ENCODE measurements around the gene APBA2.

APBA2 gene

DNA sequence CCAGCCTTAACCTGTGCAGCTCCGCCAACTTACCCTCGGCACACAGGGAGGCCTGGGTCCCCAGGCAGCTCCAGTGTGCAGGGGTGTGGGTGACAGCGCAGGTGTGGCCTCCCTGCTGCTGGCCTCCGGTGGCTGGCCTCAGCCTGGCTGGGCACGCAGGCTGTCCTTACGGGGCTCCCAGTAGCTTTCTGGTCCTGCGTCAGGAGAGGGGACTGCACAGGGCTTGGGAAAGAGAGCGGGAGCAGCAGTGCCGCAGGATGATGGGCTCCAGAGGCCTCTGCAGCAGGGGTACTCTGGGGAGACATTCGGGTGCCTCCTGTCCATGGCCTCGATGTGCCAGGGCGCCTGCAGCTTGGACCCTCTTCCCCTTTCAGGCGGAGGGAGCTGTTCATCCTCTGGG lies 9.4 kb downstream of the APBA2 start:
- in situ Hi-C loops (cut with MboI; ENCODE audit: low sequenced_read_pairs), result no loop called here

DNA sequence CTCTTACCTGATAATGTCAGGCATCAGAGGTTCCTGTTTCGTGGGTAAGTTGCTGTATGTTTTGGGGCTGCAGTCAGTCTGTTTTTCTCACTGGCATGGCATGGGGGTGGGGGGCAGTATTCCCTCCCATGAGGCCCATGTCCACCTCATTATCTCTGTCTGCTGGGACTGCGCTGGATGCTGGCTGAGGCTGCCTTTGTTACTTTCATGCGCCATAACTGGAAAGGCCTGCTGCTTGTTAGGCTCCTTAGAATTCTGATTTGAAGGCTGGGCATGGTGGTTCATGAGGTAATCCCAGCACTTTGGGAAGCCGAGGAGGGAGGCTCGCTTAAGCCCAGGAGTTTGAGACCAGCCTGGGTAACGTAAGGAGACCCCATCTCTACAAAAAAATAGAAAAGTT lies 9.8 kb downstream of the APBA2 start:
- in situ Hi-C loops (cut with MboI; ENCODE audit: low sequenced_read_pairs), result no loop called here

GRCh38 chr15:28896951-28897350 lies 11.2 kb downstream of the APBA2 start:
- in situ Hi-C loops (cut with MboI; ENCODE audit: low sequenced_read_pairs), result no loop called here

GRCh38 chr15:28897861-28898585 lies 12.2 kb downstream of the APBA2 start:
- in situ Hi-C loops (cut with MboI; ENCODE audit: low sequenced_read_pairs), result no loop called here

- in situ Hi-C loops (cut with MboI; ENCODE audit: low sequenced_read_pairs), result no loop called here
These were observed 13.4 kb downstream of the APBA2 start for GRCh38 chr15:28899061-28899738.

DNA sequence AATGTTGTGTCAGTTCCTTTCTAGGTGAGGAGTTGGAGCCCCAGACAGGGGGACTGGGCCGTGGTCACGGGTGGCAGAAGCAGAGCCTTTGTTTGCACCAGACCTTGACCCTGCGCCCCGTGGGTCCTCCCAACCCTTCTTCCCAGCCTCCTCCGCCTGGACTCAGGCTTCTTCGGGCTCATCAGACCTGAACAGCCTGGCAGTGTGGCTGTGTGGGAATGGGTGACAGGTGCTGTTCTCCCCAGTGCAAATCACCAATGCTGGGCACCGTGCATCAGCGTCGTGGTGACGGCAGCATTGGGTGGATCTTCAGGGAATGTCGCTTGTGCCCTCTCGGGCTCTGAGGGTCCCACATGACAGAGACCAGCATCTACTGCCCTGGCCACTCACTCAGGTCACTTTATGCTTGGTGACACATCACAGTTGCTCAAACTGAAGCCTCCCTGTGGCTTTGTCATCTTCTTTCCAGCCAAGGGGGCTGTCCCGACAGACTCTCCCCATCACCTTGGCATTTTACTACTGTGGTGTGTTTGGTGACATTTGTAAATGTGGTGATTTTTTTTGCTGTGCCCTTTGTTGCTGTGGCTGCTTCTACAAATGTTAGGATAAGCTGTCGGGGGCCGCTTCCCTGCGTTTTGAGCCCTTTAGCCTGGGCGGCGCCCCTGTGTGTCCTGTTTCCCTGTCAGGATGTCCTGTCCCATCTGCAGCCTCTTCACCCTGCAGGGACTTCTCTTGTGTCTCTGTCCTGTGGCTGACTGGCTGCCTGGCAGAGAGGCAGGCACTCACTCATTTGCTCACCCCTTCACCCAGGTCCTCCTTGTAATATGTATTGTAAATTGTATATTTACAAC lies 14.5 kb downstream of the APBA2 start:
- in situ Hi-C loops (cut with MboI; ENCODE audit: low sequenced_read_pairs), result no loop called here

GRCh38 chr15:28900892-28901586 lies 15.3 kb downstream of the APBA2 start:
- in situ Hi-C loops (cut with MboI; ENCODE audit: low sequenced_read_pairs), result no loop called here

GRCh38 chr15:28901587-28901980 lies 15.8 kb downstream of the APBA2 start:
- in situ Hi-C loops (cut with MboI; ENCODE audit: low sequenced_read_pairs), result no loop called here

DNA sequence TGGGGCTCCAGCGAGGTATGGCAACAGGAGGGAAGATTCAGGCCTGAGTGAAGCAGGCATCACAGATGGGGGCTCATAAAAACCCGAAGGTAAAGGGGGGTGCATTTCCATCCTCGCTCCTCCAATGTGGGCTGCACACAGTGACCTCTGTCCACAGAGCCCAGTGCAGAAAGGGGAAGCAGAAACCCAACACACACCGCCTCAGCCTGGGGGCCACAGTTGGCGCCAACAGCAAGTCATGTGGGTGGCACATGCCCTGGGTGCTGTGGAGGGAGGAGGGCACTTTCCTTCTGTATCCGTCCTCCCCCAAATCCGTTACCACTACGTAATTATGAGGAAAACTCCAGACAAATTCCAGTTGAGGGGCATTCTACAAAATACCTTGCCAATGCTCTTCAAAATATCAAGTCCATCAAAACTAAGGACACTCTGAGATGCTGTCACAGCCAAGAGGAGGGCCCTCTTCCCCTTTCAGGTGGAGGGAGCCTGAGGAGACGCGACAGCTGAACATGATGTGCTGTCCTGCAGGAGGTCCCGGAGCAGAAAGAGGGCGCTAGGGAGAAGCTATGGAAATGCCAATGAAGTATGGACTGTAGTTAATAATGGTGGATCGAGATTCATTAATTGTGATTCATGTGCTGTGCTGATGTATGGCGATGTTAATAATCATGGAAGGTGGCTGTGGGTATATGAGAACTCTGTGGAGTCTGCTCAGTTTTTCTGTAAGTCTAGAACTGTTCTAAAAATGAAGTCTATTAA lies 16.4 kb downstream of the APBA2 start:
- in situ Hi-C loops (cut with MboI; ENCODE audit: low sequenced_read_pairs), result no loop called here

DNA sequence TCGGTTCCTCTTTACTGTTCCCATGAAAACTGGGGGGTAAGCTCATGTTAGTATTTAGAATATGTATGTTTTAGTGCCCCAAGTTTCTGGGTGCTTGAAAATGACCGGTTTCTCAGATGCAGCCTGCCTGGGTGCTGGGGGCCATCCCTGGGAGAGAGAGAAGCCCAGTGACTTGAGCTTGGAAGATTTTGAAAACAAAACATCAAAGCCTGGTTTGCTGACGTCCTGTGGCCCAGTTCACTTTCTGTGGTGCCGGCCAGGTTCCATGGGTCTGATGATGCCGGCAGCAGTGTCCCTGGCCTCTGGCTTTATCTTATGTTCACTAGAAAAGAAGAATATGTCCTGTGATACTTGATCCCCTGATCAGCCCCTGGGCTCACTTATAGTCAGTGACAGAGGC lies 17.1 kb downstream of the APBA2 start:
- in situ Hi-C loops (cut with MboI; ENCODE audit: low sequenced_read_pairs), result no loop called here

DNA sequence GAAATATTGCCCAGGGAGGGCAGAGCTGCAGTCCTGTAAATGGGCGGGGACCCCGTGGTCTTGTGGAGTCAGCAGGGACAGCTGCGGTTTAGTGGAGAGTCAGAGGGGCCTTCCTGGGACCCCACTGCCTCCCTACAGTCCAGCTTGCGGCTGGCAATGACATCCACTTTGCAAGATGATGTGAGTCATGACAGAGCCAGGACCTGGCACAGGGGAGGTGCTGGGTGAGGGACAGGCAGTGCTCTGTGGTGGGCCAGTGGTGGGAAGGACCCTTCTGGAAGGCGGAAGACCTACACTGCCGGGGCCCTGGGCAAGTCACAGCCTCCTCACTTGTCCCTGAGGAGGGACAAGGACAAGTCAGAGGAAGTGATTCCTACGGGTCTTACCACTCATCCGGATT lies 17.8 kb downstream of the APBA2 start:
- in situ Hi-C loops (cut with MboI; ENCODE audit: low sequenced_read_pairs), result no loop called here

- in situ Hi-C loops (cut with MboI; ENCODE audit: low sequenced_read_pairs), result no loop called here
These were observed 18.2 kb downstream of the APBA2 start for GRCh38 chr15:28904003-28904402.

DNA sequence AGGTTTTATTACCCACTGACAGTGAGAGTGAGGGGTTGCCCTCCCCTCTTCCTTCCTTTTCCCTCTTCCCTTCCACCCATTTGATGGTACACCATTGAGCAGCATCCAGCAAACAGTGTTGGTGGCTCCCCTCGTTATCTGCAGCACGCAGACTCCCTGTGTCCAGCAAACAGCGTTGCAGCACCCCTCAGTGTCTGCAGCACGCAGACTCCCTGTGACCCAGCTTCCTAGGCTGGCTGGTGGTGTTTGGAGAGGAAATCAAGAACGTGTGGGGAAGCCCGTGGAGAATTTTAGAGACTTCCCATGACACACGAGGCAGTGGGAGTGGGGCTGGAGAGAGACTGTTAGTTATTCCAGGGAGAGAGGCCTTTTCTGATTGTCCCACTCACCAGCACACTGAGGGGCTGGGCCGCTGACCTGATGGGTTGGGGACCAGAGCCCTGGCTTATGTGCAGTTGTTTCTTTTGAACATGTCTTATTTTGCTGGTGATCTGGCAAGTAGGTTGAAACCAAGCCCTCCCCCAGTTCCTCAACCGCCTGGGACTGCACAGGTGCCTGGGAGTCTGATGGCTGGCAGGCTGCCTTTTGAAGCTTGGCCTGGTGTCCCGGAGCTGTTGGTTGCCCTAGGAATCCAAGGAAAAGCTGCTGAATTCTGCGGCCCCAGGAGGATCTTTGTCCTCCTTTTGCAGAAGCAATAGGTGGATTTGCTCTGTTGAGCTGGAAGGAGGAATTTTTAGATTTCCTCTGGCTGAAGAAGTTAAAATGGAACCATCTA lies 19.0 kb downstream of the APBA2 start:
- in situ Hi-C loops (cut with MboI; ENCODE audit: low sequenced_read_pairs), result no loop called here

- in situ Hi-C loops (cut with MboI; ENCODE audit: low sequenced_read_pairs), result no loop called here
These were observed 21.7 kb downstream of the APBA2 start for GRCh38 chr15:28907338-28907960.

GRCh38 chr15:28909958-28910500 lies 24.3 kb downstream of the APBA2 start:
- in situ Hi-C loops (cut with MboI; ENCODE audit: low sequenced_read_pairs), result no loop called here

GRCh38 chr15:28911310-28911931 lies 25.6 kb downstream of the APBA2 start:
- in situ Hi-C loops (cut with MboI; ENCODE audit: low sequenced_read_pairs), result no loop called here

DNA sequence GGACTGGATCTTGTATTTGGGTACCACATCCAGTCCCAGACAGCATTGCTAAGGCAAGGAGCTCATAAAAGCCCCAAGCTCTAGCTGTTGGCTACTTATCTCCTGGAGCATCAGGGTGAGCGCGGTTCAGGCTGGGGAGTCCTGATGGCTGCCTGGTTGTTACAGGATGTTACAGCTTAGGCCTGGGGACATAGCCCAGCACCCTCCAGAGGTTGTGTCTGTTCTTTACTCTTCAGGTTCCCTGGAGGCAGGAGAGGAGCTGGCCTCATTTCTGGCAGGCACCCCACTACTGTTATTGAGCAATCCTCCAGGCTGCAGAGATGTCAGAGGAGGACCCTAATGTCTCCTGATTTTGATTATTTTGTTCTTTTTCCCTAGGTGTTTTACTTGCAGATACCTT lies 26.6 kb downstream of the APBA2 start:
- in situ Hi-C loops (cut with MboI; ENCODE audit: low sequenced_read_pairs), result no loop called here

- in situ Hi-C loops (cut with MboI; ENCODE audit: low sequenced_read_pairs), result no loop called here
These were observed 27.5 kb downstream of the APBA2 start for GRCh38 chr15:28913171-28913765.

Measured in hTERT RPE-1 (cell line).